WTC11 (cell line): ENCODE results near the gene ASB1.

Experiments
- ATF1 ChIP-seq: sonication (generic); formaldehyde crosslinking; IDR thresholded peaks from 2 replicates; pipeline ENCODE4 v1.8.1; 2023; ENCODE audit warnings: mild to moderate bottlenecking, moderate library complexity, missing genetic modification reagents
- CBFB ChIP-seq: sonication (generic); formaldehyde crosslinking; IDR thresholded peaks from 2 replicates; pipeline ENCODE4 v1.8.1; 2022; ENCODE audit warnings: mild to moderate bottlenecking, low read depth, missing genetic modification reagents
- CREM ChIP-seq: sonication (generic); formaldehyde crosslinking; IDR thresholded peaks from 2 replicates; pipeline ENCODE4 v1.8.1; 2022; ENCODE audit warnings: mild to moderate bottlenecking, missing genetic modification reagents, moderate library complexity
- MYBL2 ChIP-seq: sonication (generic); formaldehyde crosslinking; IDR thresholded peaks from 2 replicates; pipeline ENCODE4 v1.8.1; 2023; ENCODE audit warnings: mild to moderate bottlenecking, moderate library complexity, missing genetic modification reagents
- NR3C1 ChIP-seq: sonication (generic); formaldehyde crosslinking; conservative IDR thresholded peaks from 2 replicates; pipeline ENCODE4 v1.8.1; 2023; ENCODE audit warnings: low read depth, mild to moderate bottlenecking, missing genetic modification reagents
- SMAD4 ChIP-seq: sonication (generic); formaldehyde crosslinking; IDR thresholded peaks from 2 replicates; pipeline ENCODE4 v1.8.0; 2022; ENCODE audit warnings: mild to moderate bottlenecking, missing genetic modification reagents
- TF ChIP-seq, protein P1 (sequence below): fragments of 200-600 bp; IDR thresholded peaks from 2 replicates; pipeline ENCODE4 v1.8.0; 2022; ENCODE audit warnings: antibody characterized with exemption
- TF ChIP-seq, protein P2 (sequence below): sonication (generic); formaldehyde crosslinking; IDR thresholded peaks from 2 replicates; pipeline ENCODE4 v1.8.0; 2022; ENCODE audit warnings: mild to moderate bottlenecking, missing genetic modification reagents
- TF ChIP-seq, protein P3 (sequence below): sonication (generic); formaldehyde crosslinking; IDR thresholded peaks from 2 replicates; pipeline ENCODE4 v1.8.0; 2022; ENCODE audit warnings: mild to moderate bottlenecking, missing genetic modification reagents
- TF ChIP-seq, protein P4 (sequence below): sonication (generic); formaldehyde crosslinking; conservative IDR thresholded peaks from 2 replicates; pipeline ENCODE4 v1.8.1; 2023; ENCODE audit warnings: mild to moderate bottlenecking, low read depth, missing genetic modification reagents, moderate library complexity

DNA sequence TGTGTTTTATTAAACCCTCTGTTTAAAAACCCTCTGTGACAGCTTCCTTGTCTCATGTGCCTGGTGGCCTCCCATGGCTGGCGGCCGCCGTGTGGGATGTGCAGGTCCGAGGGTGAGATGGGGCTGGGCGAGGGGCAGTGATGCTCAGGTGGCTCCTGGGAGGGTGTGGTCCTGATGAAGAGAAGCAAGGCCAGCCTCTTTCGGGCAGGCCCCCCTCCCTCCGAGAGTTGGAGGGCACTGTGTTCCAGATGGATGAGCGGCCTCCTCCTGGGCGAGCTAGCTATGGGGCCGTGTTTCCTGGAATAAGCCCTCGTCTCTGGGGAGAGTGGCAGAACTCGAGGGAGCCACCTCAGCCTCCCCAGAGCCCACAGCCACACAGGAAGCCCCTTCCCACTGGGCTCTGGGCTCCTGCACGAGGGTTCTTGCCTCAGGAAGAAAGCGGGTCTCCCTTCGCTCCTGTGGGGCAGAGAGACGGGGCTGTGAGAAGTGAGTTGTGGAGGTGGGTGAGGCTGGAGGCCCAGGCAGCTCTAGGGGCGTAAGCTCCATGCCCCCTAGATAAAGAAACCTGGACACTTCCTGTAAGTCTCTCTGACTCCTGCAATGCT, 72.1 kb downstream of the ASB1 start:
- TF ChIP-seq, protein P1, sequence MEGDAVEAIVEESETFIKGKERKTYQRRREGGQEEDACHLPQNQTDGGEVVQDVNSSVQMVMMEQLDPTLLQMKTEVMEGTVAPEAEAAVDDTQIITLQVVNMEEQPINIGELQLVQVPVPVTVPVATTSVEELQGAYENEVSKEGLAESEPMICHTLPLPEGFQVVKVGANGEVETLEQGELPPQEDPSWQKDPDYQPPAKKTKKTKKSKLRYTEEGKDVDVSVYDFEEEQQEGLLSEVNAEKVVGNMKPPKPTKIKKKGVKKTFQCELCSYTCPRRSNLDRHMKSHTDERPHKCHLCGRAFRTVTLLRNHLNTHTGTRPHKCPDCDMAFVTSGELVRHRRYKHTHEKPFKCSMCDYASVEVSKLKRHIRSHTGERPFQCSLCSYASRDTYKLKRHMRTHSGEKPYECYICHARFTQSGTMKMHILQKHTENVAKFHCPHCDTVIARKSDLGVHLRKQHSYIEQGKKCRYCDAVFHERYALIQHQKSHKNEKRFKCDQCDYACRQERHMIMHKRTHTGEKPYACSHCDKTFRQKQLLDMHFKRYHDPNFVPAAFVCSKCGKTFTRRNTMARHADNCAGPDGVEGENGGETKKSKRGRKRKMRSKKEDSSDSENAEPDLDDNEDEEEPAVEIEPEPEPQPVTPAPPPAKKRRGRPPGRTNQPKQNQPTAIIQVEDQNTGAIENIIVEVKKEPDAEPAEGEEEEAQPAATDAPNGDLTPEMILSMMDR: no peak
- TF ChIP-seq NR3C1 (CRISPR knock-in tag): no peak
- TF ChIP-seq CBFB (CRISPR knock-in tag): no peak
- TF ChIP-seq, protein P2, sequence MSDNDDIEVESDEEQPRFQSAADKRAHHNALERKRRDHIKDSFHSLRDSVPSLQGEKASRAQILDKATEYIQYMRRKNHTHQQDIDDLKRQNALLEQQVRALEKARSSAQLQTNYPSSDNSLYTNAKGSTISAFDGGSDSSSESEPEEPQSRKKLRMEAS (CRISPR knock-in tag): no peak
- TF ChIP-seq, protein P3, sequence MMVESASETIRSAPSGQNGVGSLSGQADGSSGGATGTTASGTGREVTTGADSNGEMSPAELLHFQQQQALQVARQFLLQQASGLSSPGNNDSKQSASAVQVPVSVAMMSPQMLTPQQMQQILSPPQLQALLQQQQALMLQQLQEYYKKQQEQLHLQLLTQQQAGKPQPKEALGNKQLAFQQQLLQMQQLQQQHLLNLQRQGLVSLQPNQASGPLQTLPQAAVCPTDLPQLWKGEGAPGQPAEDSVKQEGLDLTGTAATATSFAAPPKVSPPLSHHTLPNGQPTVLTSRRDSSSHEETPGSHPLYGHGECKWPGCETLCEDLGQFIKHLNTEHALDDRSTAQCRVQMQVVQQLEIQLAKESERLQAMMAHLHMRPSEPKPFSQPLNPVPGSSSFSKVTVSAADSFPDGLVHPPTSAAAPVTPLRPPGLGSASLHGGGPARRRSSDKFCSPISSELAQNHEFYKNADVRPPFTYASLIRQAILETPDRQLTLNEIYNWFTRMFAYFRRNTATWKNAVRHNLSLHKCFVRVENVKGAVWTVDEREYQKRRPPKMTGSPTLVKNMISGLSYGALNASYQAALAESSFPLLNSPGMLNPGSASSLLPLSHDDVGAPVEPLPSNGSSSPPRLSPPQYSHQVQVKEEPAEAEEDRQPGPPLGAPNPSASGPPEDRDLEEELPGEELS (CRISPR knock-in tag): no peak
- TF ChIP-seq SMAD4 (CRISPR knock-in tag): no peak
- no peak for TF ChIP-seq MYBL2 (CRISPR knock-in tag)
- TF ChIP-seq, protein P4, sequence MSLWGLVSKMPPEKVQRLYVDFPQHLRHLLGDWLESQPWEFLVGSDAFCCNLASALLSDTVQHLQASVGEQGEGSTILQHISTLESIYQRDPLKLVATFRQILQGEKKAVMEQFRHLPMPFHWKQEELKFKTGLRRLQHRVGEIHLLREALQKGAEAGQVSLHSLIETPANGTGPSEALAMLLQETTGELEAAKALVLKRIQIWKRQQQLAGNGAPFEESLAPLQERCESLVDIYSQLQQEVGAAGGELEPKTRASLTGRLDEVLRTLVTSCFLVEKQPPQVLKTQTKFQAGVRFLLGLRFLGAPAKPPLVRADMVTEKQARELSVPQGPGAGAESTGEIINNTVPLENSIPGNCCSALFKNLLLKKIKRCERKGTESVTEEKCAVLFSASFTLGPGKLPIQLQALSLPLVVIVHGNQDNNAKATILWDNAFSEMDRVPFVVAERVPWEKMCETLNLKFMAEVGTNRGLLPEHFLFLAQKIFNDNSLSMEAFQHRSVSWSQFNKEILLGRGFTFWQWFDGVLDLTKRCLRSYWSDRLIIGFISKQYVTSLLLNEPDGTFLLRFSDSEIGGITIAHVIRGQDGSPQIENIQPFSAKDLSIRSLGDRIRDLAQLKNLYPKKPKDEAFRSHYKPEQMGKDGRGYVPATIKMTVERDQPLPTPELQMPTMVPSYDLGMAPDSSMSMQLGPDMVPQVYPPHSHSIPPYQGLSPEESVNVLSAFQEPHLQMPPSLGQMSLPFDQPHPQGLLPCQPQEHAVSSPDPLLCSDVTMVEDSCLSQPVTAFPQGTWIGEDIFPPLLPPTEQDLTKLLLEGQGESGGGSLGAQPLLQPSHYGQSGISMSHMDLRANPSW: no peak
- no peak for TF ChIP-seq CREM (CRISPR knock-in tag)
- TF ChIP-seq ATF1: no peak
